HEK293T (cell line): ENCODE data around the gene TET2.

ENCODE experiments used
- CTCF ChIA-PET: fragments of 350-600 bp; formaldehyde crosslinking; extraction: SDS; loops from one replicate; lab custom pipeline; 2021; ENCODE audit warnings: antibody characterized with exemption, inconsistent platforms; lab: Yijun Ruan, JAX
- POLR2A ChIA-PET: fragments of 350-600 bp; formaldehyde crosslinking; extraction: SDS; loops from one replicate; lab custom pipeline; 2020; ENCODE audit warnings: antibody characterized with exemption, inconsistent platforms; lab: Yijun Ruan, JAX
- DNase-seq: peaks from one replicate; pipeline ENCODE4 v3.0.0; 2012; ENCODE audit warnings: mixed read lengths; ENCODE audit errors: extremely low spot score
- ARNT ChIP-seq: fragments of 450-650 bp; IDR thresholded peaks from 2 replicates; pipeline ENCODE4 v1.6.1; 2017; ENCODE audit warnings: mild to moderate bottlenecking
- BHLHE40 ChIP-seq: fragments of 450-650 bp; IDR thresholded peaks from 2 replicates; pipeline ENCODE4 v1.6.1; 2016; ENCODE audit warnings: mild to moderate bottlenecking, moderate library complexity, borderline replicate concordance
- CTBP1 ChIP-seq: fragments of 450-650 bp; IDR thresholded peaks from 2 replicates; pipeline ENCODE4 v1.6.1; 2016; ENCODE audit warnings: borderline replicate concordance
- ELF4 ChIP-seq: fragments of 450-650 bp; IDR thresholded peaks from 2 replicates; pipeline ENCODE4 v1.6.1; 2017; ENCODE audit warnings: antibody characterized with exemption
- FOXA1 ChIP-seq: fragments of 450-650 bp; IDR thresholded peaks from 2 replicates; pipeline ENCODE4 v1.6.1; 2016; ENCODE audit warnings: mild to moderate bottlenecking
- FOXK2 ChIP-seq: fragments of 450-650 bp; IDR thresholded peaks from 2 replicates; pipeline ENCODE4 v1.6.1; 2016; ENCODE audit warnings: mild to moderate bottlenecking
- FOXM1 ChIP-seq: fragments of 450-650 bp; IDR thresholded peaks from 2 replicates; pipeline ENCODE4 v1.6.1; 2017; ENCODE audit warnings: mild to moderate bottlenecking, borderline replicate concordance
- HDGF ChIP-seq: fragments of 450-650 bp; IDR thresholded peaks from 2 replicates; pipeline ENCODE4 v1.6.1; 2017; ENCODE audit warnings: antibody characterized with exemption, borderline replicate concordance
- L3MBTL2 ChIP-seq: fragments of 450-650 bp; conservative IDR thresholded peaks from 2 replicates; pipeline ENCODE4 v1.6.1; 2016; ENCODE audit warnings: mild to moderate bottlenecking
- LEF1 ChIP-seq: fragments of 450-650 bp; IDR thresholded peaks from 2 replicates; pipeline ENCODE4 v1.6.1; 2017; ENCODE audit warnings: mild to moderate bottlenecking, borderline replicate concordance
- NFRKB ChIP-seq: fragments of 450-650 bp; IDR thresholded peaks from 2 replicates; pipeline ENCODE4 v1.6.1; 2016; ENCODE audit warnings: mild to moderate bottlenecking, moderate library complexity
- SP1 ChIP-seq: fragments of 450-650 bp; IDR thresholded peaks from 2 replicates; pipeline ENCODE4 v1.6.1; 2017
- SUZ12 ChIP-seq: fragments of 450-650 bp; IDR thresholded peaks from 2 replicates; pipeline ENCODE4 v1.6.1; 2016; ENCODE audit warnings: mild to moderate bottlenecking
- TARDBP ChIP-seq: fragments of 450-650 bp; IDR thresholded peaks from 2 replicates; pipeline ENCODE4 v1.6.1; 2016
- ZNF384 ChIP-seq: fragments of 450-650 bp; IDR thresholded peaks from 2 replicates; pipeline ENCODE4 v1.6.1; 2016
- TF ChIP-seq, protein P1 (sequence below): fragments of 450-650 bp; IDR thresholded peaks from 2 replicates; pipeline ENCODE4 v1.6.1; 2016

The TET2 gene

DNA sequence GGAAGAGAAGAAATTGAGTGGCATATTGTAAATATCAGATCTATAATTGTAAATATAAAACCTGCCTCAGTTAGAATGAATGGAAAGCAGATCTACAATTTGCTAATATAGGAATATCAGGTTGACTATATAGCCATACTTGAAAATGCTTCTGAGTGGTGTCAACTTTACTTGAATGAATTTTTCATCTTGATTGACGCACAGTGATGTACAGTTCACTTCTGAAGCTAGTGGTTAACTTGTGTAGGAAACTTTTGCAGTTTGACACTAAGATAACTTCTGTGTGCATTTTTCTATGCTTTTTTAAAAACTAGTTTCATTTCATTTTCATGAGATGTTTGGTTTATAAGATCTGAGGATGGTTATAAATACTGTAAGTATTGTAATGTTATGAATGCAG, 132.6 kb downstream of the TET2 start:
- TF ChIP-seq NFRKB = no peak
- TF ChIP-seq CTBP1 = no peak
- no peak for TF ChIP-seq HDGF
- no peak for TF ChIP-seq ELF4
- no peak for TF ChIP-seq BHLHE40
- TF ChIP-seq L3MBTL2 = no peak
- no peak for TF ChIP-seq FOXK2
- TF ChIP-seq, protein P1, sequence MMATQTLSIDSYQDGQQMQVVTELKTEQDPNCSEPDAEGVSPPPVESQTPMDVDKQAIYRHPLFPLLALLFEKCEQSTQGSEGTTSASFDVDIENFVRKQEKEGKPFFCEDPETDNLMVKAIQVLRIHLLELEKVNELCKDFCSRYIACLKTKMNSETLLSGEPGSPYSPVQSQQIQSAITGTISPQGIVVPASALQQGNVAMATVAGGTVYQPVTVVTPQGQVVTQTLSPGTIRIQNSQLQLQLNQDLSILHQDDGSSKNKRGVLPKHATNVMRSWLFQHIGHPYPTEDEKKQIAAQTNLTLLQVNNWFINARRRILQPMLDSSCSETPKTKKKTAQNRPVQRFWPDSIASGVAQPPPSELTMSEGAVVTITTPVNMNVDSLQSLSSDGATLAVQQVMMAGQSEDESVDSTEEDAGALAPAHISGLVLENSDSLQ = no peak
- TF ChIP-seq ARNT = no peak
- TF ChIP-seq FOXA1 = no peak
- no peak for TF ChIP-seq LEF1
- TF ChIP-seq FOXM1 = no peak
- no peak for TF ChIP-seq TARDBP
- TF ChIP-seq ZNF384 = no peak
- POLR2A ChIA-PET = no interaction called here
- CTCF ChIA-PET = no interaction called here
- no peak for DNase-seq

DNA sequence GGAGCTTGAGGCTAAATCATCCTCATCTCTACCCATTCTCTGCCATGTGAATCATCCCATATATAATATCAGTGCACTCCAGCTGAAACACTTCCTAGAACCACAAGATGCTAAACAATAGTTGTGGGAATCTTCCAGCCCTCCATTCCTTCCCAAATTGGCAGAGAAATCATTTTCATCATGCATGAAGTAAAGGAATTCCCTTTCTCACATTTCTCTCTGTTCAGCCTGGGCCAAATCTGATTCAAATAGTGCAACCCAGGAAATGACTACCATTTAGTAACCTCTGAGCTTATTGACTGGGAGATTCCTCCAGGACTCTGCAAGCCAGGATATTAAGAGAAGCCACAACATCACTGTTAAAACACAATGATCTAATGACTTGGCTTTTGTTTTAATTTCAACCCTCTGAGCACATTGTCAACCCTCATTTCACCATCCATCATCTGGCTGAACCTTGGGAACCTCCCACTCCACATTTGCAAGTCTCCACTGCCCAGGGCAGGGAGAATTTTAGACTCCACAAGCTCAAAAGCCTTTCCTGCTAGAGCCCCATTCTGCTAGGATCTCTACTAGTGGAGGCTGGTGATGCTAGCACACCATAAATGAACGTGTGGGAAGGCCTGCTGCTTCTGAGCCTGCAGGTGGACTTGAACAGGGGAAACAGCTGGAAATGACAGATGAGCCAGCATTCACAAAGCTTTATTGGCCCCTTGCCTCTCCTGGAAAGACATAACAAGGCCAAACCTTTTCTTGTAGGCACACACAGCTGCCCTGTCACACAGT, 133.9 kb downstream of the TET2 start:
- CTCF ChIA-PET = no interaction called here
- POLR2A ChIA-PET = no interaction called here
- no peak for DNase-seq
- TF ChIP-seq L3MBTL2 (no peak), FOXM1 (no peak)

- TF ChIP-seq NFRKB = no peak
- no peak for TF ChIP-seq ARNT
- TF ChIP-seq LEF1 = no peak
- no peak for TF ChIP-seq HDGF
- no peak for TF ChIP-seq FOXM1
- TF ChIP-seq FOXA1 = no peak
- no peak for TF ChIP-seq FOXK2
- no peak for TF ChIP-seq BHLHE40
- no peak for TF ChIP-seq ZNF384
- TF ChIP-seq SP1 = no peak
- no peak for TF ChIP-seq CTBP1
- TF ChIP-seq SUZ12 = no peak
- TF ChIP-seq ELF4 = no peak
- ChIA-PET CTCF (no interaction called here), POLR2A (no interaction called here)
- no peak for DNase-seq
Observed at GRCh38 chr4:105281124-105281415, 134.4 kb downstream of the TET2 start.

DNA sequence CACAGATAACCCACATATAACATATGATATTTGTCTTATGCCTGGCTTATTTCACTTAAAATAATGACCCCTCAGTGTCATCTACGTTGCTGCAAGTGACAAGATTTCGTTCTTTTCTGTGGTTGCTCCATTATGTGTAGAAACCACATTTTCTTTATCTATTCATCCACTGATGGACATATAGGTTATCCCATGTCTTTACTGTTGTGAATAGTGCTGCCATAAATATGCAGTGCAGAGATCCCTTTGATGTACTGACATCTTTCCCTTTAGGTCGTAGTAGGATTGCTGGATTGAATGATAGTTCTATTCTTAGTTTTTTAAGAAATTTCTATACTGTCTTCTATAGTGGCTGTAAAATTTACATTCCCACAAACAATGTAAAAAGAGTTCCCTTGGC, 135.8 kb downstream of the TET2 start:
- POLR2A ChIA-PET = no interaction called here
- no peak for DNase-seq
- CTCF ChIA-PET = no interaction called here
- TF ChIP-seq ZNF384 (no peak), SP1 (no peak), FOXM1 (no peak), L3MBTL2 (no peak), TARDBP (no peak), ARNT (no peak), HDGF (no peak), LEF1 (no peak), ELF4 (no peak), CTBP1 (no peak), FOXK2 (no peak), FOXA1 (no peak), NFRKB (no peak)
- TF ChIP-seq, protein P1 = no peak

GRCh38 chr4:105283501-105283900, 136.8 kb downstream of the TET2 start:
- no peak for TF ChIP-seq SP1
- no peak for DNase-seq
- POLR2A ChIA-PET = no interaction called here
- CTCF ChIA-PET = no interaction called here

DNA sequence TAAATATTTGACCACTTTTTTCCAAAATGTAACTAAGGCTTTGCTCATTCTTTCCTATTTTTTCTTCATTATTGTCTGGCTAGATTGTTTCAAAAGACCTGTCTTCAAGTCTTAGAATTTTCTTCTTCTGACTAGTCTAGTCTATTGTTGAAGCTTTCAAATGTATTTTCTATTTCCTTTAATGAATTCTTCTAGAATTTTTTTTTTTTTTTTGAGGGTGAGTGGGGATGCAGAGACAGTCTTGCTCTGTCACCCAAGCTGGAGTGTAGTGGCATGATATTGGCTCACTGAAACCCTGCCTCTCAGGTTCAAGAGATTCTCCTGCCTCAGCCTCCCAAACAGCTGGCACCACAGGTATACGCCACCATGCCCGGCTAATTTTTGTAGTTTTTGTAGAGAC, 141.4 kb downstream of the TET2 start:
- CTCF ChIA-PET = no interaction called here
- TF ChIP-seq NFRKB (no peak), HDGF (no peak), CTBP1 (no peak), LEF1 (no peak)
- POLR2A ChIA-PET = no interaction called here
- DNase-seq = no peak

- DNase-seq = no peak
- ChIA-PET POLR2A (no interaction called here), CTCF (no interaction called here)
Observed at GRCh38 chr4:105291925-105292324, 145.2 kb downstream of the TET2 start.

More at GRCh38 chr4:105291925-105292324, 145.2 kb downstream of the TET2 start:
- TF ChIP-seq ZNF384 = no peak
- TF ChIP-seq, protein P1 = no peak
- no peak for TF ChIP-seq TARDBP
- TF ChIP-seq L3MBTL2 = no peak
- TF ChIP-seq FOXA1 = no peak
- no peak for TF ChIP-seq HDGF
- no peak for TF ChIP-seq FOXK2
- TF ChIP-seq BHLHE40 = no peak
